Activated gamma-delta T cell (primary cell): ENCODE results near the gene INF2.

Experiments used
- DNase-seq: peaks from one replicate; lab custom pipeline; 2025; lab: John Stamatoyannopoulos, UW

The INF2 gene

GRCh38 chr14:104770072-104770579, 80.7 kb downstream of the INF2 start:
- DNase-seq, result no peak

- no peak for DNase-seq
Measured at GRCh38 chr14:104770851-104771272, 81.4 kb downstream of the INF2 start.

GRCh38 chr14:104771374-104771773, 82.0 kb downstream of the INF2 start:
- DNase-seq, result no peak
